ENCODE results near the gene PNMA8B.
"Not testable (repeated sequence)": the region's sequence is repeated elsewhere in the genome, so short reads cannot be mapped to it uniquely, and the experiment has no call there.

Gene PNMA8B

GRCh38 chr19:46495786-46496099, at the start of gene PNMA8B:
TSS of gene PNMA8B (minus strand) at chr19:46495867. CDS start at chr19:46495465, 402 bp downstream.
- DNase-seq (ENCODE audit: low read depth), result no peak

GRCh38 chr19:46544651-46545050, 49.0 kb upstream of the PNMA8B start:
- DNase-seq (ENCODE audit: low read depth), result no peak

GRCh38 chr19:46542428-46543230, 47.0 kb upstream of the PNMA8B start:
- DNase-seq (ENCODE audit: low read depth), result peak; percentile 56

- peak; percentile 41 for DNase-seq (ENCODE audit: low read depth)
These were observed 41.8 kb upstream of the PNMA8B start for GRCh38 chr19:46537136-46538097.

- DNase-seq (ENCODE audit: low read depth), result no peak
These were observed 40.7 kb upstream of the PNMA8B start for GRCh38 chr19:46536391-46536790.

GRCh38 chr19:46533621-46534081, 38.0 kb upstream of the PNMA8B start:
- no peak for DNase-seq (ENCODE audit: low read depth)

- no peak for DNase-seq (ENCODE audit: low read depth)
These were observed 37.5 kb upstream of the PNMA8B start for GRCh38 chr19:46533078-46533620.

- DNase-seq (ENCODE audit: low read depth), result no peak
These were observed 35.0 kb upstream of the PNMA8B start for GRCh38 chr19:46530636-46531035.

GRCh38 chr19:46529622-46530451, 34.2 kb upstream of the PNMA8B start:
- peak; percentile 58 for DNase-seq (ENCODE audit: low read depth)

- DNase-seq (ENCODE audit: low read depth), result no peak
These were observed 33.2 kb upstream of the PNMA8B start for GRCh38 chr19:46528601-46529590.

GRCh38 chr19:46526801-46527200, 31.1 kb upstream of the PNMA8B start:
- not testable (repeated sequence) for DNase-seq (ENCODE audit: low read depth)

GRCh38 chr19:46524308-46524707, 28.6 kb upstream of the PNMA8B start:
- no peak for DNase-seq (ENCODE audit: low read depth)

GRCh38 chr19:46522988-46523387, 27.3 kb upstream of the PNMA8B start:
- DNase-seq (ENCODE audit: low read depth), result not testable (repeated sequence)

GRCh38 chr19:46521241-46521868, 25.7 kb upstream of the PNMA8B start:
- DNase-seq (ENCODE audit: low read depth), result no peak

GRCh38 chr19:46520616-46521015, 24.9 kb upstream of the PNMA8B start:
- DNase-seq (ENCODE audit: low read depth), result no peak

- DNase-seq (ENCODE audit: low read depth), result no peak
These were observed 21.8 kb upstream of the PNMA8B start for GRCh38 chr19:46517471-46517870.

GRCh38 chr19:46515879-46516350, 20.2 kb upstream of the PNMA8B start:
- DNase-seq (ENCODE audit: low read depth), result no peak

GRCh38 chr19:46515290-46515609, 19.6 kb upstream of the PNMA8B start:
- DNase-seq (ENCODE audit: low read depth), result no peak

- DNase-seq (ENCODE audit: low read depth), result no peak
These were observed 19.1 kb upstream of the PNMA8B start for GRCh38 chr19:46514589-46515289.
